Measurements from ENCODE around the gene CLMN. TPM values are rescaled to one million over a fixed set of nuclear protein-coding genes. Genes with fewer than 3 reads are reported as not detected.
A peak's percentile ranks its signal among the peaks of the same experiment; 100 is the strongest.

Gene CLMN
- total RNA-seq, 1 experiment from 2014 or later: 8.6 TPM

DNA sequence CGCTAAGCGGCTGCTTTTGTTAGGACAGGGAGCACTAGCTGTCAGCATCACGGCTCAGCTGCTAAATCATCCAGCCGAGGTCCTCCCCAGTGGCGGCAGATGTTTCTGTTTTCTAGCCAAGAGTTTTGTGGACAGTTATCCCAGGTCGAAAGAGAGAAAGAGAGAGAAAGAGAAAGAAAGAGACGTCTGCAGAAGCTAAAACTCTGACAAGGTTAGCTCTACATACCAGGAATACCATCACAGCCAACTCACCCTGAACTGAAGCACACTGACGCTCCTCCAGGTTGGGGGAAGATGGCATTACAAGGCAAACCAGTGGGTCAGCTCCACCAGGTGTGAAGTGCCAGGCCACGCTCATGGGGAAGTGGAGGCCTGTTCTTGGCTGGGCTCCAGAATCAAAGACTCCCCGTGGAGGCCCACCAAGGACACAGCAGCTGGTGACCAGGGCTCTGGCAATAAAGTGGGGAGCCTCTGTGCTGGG is 97.5 kb downstream of the CLMN start:
- Histone ChIP-seq H3K4me3 (ENCODE audit: low read depth, low read length, poor library complexity, severe bottlenecking) (no peak overlapping the region), H3K4me1 (ENCODE audit: insufficient read depth, low read length, poor library complexity, severe bottlenecking) (peaks cover 14% of the 10 kb centered on the region), H3K27me3 (replicated peaks; ENCODE audit: insufficient read depth, low read depth, low read length, poor library complexity) (no peaks in the 10 kb centered on the region), H3K27ac (ENCODE audit: low read depth, low read length, poor library complexity, severe bottlenecking) (no peak overlapping the region), H3K36me3 (ENCODE audit: insufficient read depth, low read length, poor library complexity, severe bottlenecking) (no peaks in the 10 kb centered on the region), H3K9me3 (ENCODE audit: low read depth, low read length, poor library complexity, severe bottlenecking) (no peaks in the 10 kb centered on the region)
- intact Hi-C loops (cut with micrococcal nuclease; ENCODE audit: unreplicated experiment): no loop called here
- ChIA-PET POLR2A (ENCODE audit: low non-redundant PET) (no interaction called here), CTCF (no interaction called here)
- no peak for TF ChIP-seq EZH2 (IDR thresholded peaks at IDR 0.05; ENCODE audit: borderline replicate concordance, low read depth, low read length, poor library complexity, severe bottlenecking)
- TF ChIP-seq, protein P1, sequence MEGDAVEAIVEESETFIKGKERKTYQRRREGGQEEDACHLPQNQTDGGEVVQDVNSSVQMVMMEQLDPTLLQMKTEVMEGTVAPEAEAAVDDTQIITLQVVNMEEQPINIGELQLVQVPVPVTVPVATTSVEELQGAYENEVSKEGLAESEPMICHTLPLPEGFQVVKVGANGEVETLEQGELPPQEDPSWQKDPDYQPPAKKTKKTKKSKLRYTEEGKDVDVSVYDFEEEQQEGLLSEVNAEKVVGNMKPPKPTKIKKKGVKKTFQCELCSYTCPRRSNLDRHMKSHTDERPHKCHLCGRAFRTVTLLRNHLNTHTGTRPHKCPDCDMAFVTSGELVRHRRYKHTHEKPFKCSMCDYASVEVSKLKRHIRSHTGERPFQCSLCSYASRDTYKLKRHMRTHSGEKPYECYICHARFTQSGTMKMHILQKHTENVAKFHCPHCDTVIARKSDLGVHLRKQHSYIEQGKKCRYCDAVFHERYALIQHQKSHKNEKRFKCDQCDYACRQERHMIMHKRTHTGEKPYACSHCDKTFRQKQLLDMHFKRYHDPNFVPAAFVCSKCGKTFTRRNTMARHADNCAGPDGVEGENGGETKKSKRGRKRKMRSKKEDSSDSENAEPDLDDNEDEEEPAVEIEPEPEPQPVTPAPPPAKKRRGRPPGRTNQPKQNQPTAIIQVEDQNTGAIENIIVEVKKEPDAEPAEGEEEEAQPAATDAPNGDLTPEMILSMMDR (conservative IDR thresholded peaks at IDR 0.05; ENCODE audit: low read depth, low read length): no peak
- no TSS peak for BruUV-seq (replicated peaks)
- DNase-seq (ENCODE audit: low spot score): no peak

DNA sequence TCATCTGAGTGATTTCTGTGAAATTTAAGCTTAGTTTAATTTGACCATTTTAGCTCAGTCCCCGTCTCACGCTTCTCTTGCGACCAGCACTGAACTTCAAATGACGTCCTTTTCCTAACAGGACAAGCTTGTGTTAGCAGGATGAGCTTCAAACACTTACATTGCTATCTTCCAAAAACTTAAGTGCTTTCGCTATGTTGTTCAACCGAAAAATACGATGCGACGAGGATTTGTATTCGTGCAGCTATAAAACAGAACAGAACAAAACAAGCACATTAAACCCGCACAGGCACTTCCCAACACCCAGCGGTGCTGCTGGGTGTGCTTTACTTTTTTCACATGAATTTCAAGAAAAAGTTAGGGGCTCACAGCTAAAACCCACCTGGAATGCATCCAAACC is 98.2 kb downstream of the CLMN start:
- Histone ChIP-seq H3K4me3 (ENCODE audit: low read depth, low read length, poor library complexity, severe bottlenecking) (no peak overlapping the region), H3K36me3 (ENCODE audit: insufficient read depth, low read length, poor library complexity, severe bottlenecking) (no peaks in the 10 kb centered on the region), H3K4me1 (ENCODE audit: insufficient read depth, low read length, poor library complexity, severe bottlenecking) (peaks cover 10% of the 10 kb centered on the region), H3K9me3 (ENCODE audit: low read depth, low read length, poor library complexity, severe bottlenecking) (no peaks in the 10 kb centered on the region), H3K27me3 (replicated peaks; ENCODE audit: insufficient read depth, low read depth, low read length, poor library complexity) (no peaks in the 10 kb centered on the region), H3K27ac (ENCODE audit: low read depth, low read length, poor library complexity, severe bottlenecking) (peak overlapping the region; percentile 31)
- intact Hi-C loops (cut with micrococcal nuclease; ENCODE audit: unreplicated experiment): no loop called here
- no peak for DNase-seq (ENCODE audit: low spot score)
- ChIA-PET POLR2A (ENCODE audit: low non-redundant PET) (no interaction called here), CTCF (no interaction called here)
- TF ChIP-seq, protein P1 (conservative IDR thresholded peaks at IDR 0.05; ENCODE audit: low read depth, low read length): no peak
- TF ChIP-seq EZH2 (IDR thresholded peaks at IDR 0.05; ENCODE audit: borderline replicate concordance, low read depth, low read length, poor library complexity, severe bottlenecking): no peak
- BruUV-seq (replicated peaks): no TSS peak

DNA sequence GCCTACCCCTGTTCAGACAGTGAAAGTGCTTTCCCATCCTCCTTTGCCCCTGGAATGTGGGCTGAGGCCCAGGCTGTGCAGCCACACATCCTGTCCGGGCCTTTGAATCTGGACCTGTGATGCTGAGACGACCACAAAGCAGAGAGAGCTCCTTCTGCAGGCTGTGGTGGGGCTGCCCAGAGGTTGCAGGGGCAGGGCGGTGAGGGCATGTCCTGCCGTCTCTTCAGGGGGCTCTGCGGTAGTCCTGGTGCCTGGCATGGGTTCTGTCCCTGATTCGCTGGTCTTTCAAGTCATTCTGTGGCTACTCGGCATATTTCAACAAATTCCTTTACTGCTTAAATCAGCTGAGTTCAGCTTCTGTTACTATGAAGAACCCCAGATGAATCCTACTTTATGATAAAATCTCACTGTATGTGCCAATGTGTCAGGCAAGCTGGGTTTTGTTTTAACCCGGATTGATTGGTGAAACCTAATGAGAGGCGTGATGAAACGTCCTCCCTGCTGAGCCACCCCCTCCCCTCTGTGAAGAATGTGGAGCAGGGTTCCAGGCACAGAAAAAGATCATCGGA is 99.0 kb downstream of the CLMN start:
- TF ChIP-seq EZH2 (IDR thresholded peaks at IDR 0.05; ENCODE audit: borderline replicate concordance, low read depth, low read length, poor library complexity, severe bottlenecking): no peak
- TF ChIP-seq, protein P1 (conservative IDR thresholded peaks at IDR 0.05; ENCODE audit: low read depth, low read length): no peak
- intact Hi-C loops (cut with micrococcal nuclease; ENCODE audit: unreplicated experiment): no loop called here
- H3K36me3 ChIP-seq (ENCODE audit: insufficient read depth, low read length, poor library complexity, severe bottlenecking): no peaks in the 10 kb centered on the region
- H3K27me3 ChIP-seq (replicated peaks; ENCODE audit: insufficient read depth, low read depth, low read length, poor library complexity): no peaks in the 10 kb centered on the region
- DNase-seq (ENCODE audit: low spot score): no peak
- no peak overlapping the region for H3K27ac ChIP-seq (ENCODE audit: low read depth, low read length, poor library complexity, severe bottlenecking)
- no peaks in the 10 kb centered on the region for H3K9me3 ChIP-seq (ENCODE audit: low read depth, low read length, poor library complexity, severe bottlenecking)
- CTCF ChIA-PET: no interaction called here
- H3K4me3 ChIP-seq (ENCODE audit: low read depth, low read length, poor library complexity, severe bottlenecking): no peak overlapping the region
- BruUV-seq (replicated peaks): no TSS peak
- POLR2A ChIA-PET (ENCODE audit: low non-redundant PET): no interaction called here
- H3K4me1 ChIP-seq (ENCODE audit: insufficient read depth, low read length, poor library complexity, severe bottlenecking): peaks cover 10% of the 10 kb centered on the region
